Motor neuron (in vitro differentiated cells): Measurements from ENCODE around the gene MMP7. TPM values are rescaled to one million over a fixed set of nuclear protein-coding genes. Genes with fewer than 3 reads are reported as not detected.
A peak's percentile ranks its signal among the peaks of the same experiment; 100 is the strongest.

ENCODE experiments used
- ATAC-seq, 8 experiments: fragments of 200-7000 bp; cut with Tn5 transposase; replicated peaks in 6 of 8; 2 replicates each; pipeline ENCODE4 v1.8.0; 2021; ENCODE audit warnings: mild to moderate bottlenecking in 8 of 8, moderate library complexity in 8 of 8
- H3K27ac ChIP-seq, 2 donors: fragments of 250-450 bp; sonication (Bioruptor Pico); 2 replicates each; pipeline ENCODE4 v1.9.0; 2021; ENCODE audit warnings: antibody characterized with exemption in 2 of 2, mild to moderate bottlenecking in 2 of 2, moderate library complexity in 1 of 2
- H3K4me1 ChIP-seq, 2 donors: fragments of 250-450 bp; sonication (Bioruptor Pico); replicated peaks in 1 of 2; 2 replicates each; pipeline ENCODE4 v1.6.1; 2021; ENCODE audit warnings: antibody characterized with exemption in 2 of 2, mild to moderate bottlenecking in 2 of 2, moderate library complexity in 1 of 2
- H3K4me3 ChIP-seq, 5 donors: fragments of 250-450 bp; sonication (Bioruptor Pico); 2 replicates each; pipeline ENCODE4 v1.9.0; 2021; ENCODE audit warnings: antibody characterized with exemption in 5 of 5, mild to moderate bottlenecking in 5 of 5, moderate library complexity in 4 of 5
- WGBS, 10 experiments: fragments of 450-650 bp; shearing (Covaris generic); methylation state at CpG; one replicate each; pipeline ENCODE4 v1.0.0; 2022; 5-methylcytosine and 5-hydroxymethylcytosine counted together
- in situ Hi-C, 9 experiments: fragments of 400-800 bp; cut with MboI; loops; one replicate each; pipeline ENCODE4 v1.15.0; 2021; ENCODE audit warnings: low sequenced_read_pairs in 9 of 9, low pct_unique_long_range_greater_than_20kb in 2 of 9; ENCODE audit not compliant: unreplicated experiment in 9 of 9
- total RNA-seq, 8 experiments: library from RNA; unstranded; fragments of 300-600 nt; gene quantifications; 2 replicates each; pipeline versions ENCODE4 v1.2.3 to v1.2.4, GENCODE V29; 2022

MMP7 gene, protein sequence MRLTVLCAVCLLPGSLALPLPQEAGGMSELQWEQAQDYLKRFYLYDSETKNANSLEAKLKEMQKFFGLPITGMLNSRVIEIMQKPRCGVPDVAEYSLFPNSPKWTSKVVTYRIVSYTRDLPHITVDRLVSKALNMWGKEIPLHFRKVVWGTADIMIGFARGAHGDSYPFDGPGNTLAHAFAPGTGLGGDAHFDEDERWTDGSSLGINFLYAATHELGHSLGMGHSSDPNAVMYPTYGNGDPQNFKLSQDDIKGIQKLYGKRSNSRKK
- under 1 TPM in 1 of 8 experiments, not detected in 7; 0.86 TPM for total RNA-seq

DNA sequence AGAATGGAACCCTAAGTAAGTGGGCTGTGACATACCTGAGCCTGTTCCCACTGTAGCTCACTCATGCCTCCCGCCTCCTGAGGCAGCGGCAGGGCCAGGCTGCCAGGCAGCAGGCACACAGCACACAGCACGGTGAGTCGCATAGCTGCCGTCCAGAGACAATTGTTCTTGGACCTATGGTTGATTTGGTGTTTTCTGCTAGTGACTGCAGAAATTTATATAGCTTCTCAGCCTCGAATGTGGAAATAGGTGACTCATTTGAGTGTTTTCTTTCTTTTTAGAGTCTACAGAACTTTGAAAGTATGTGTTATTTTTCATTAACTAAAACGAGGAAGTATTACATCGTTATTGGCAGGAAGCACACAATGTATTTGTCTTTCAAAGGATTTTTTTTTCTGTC lies at the start of gene MMP7:
TSS of gene MMP7 (minus strand) at position 190 of the 400 bp plus-strand sequence. CDS start at position 143, 47 bp downstream.
- ATAC-seq = peak in 5 of 8 experiments; percentile 48 to 94 (median 72)

DNA sequence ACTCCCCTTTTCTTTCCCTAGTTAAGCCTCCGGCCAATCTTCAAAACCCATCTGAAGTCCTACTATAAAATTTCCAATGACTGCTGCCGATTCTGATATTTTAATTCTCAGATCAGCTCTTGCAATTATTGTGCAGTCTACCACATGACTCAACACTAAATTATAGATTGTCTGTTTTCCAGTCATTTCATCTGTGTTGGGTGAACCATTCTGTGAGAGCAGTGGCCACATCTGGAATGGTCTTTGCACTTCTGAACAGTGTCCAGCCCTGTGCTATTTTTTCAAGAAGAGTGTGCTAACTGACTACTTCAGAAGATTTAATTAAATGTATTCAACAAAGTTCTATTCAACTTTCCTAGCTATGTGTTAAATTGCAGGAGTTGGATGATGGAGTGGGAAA lies 47.2 kb upstream of the MMP7 start:
- 21 to 93% (median 61%) methylated on average over 1 to 2 of the region's 2 CpGs; no CpG with 5 or more reads in 4 of the 10 experiments for WGBS, 10 experiments
- ATAC-seq = peak in 1 of 8 experiments; percentile 9
- in situ Hi-C loops = no loop called here
- peaks cover 0 to 9% of the 10 kb centered on the region in 2 donors for H3K4me1 ChIP-seq
- H3K27ac ChIP-seq = no peak overlapping the region
- no peak overlapping the region for H3K4me3 ChIP-seq

More for the DNA sequence above, at the start of gene MMP7:
- WGBS, 10 experiments = 7 to 83% (median 47%) methylated on average over 2 to 8 of the region's 8 CpGs; no CpG with 5 or more reads in 1 of the 10 experiments
- Histone ChIP-seq H3K27ac (no peak within 1 kb of the TSS), H3K4me1 (no peaks in the 10 kb centered on the region), H3K4me3 (no peak within 1 kb of the TSS)
- in situ Hi-C loops = no loop called here

DNA sequence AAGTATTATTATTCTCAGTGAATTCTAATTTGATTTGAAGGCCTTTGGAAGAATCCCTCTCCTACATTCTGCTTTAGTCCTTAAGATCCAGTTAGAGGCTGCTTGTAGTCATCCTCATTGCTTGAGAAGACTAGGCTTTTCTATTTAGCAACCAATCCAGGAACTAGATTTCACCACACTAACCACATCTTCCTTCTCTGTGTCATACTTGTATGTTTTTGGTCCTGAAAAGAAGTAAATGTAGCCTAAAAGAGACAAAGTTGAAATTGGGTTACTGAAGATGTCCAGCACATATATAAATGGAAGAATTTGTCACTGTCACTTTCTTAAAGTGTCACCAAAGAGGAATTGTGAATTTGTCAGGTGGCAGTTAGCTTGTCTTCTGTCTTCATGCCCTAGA lies 46.6 kb upstream of the MMP7 start:
- H3K4me3 ChIP-seq = no peak overlapping the region
- in situ Hi-C loops = no loop called here
- H3K27ac ChIP-seq = no peak overlapping the region
- H3K4me1 ChIP-seq = peaks cover 0 to 9% of the 10 kb centered on the region in 2 donors
- no peak for ATAC-seq

DNA sequence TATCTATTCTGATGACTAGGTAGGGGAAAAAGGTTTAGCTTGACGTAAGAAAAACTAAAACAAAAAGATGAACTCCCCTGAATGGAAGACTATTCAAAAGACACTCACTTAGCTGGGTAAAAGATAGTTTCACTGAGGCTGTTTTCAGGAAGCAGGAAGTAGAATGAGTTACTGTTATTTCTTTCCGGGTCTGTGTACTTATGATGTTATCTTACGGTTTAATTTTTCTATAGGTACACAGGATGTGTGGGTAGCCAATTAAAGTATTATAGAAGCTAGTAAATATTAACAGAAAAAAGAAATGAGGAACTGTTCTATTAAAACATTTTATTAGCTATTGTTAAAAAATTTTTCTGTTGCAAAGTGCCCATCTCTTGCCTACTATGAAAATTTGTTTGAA lies 45.8 kb upstream of the MMP7 start:
- in situ Hi-C loops = no loop called here

DNA sequence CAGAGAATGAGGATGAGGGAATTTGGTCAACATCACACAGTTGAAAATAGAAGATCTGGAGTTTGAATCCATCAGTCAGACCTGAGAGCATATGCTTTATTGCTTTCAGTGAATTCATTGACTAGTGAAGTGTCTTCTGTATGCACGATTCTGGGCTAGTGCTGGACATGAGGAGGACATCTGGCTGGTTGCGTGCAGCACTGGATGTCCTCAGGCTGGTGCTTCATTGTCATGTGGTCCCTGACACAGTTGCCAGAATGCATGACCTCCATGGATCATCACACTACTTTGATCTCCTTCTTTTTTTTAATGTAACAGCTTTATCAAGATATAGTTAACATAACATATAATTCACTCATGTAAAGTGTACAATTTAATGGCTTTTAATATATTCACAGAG lies 44.5 kb upstream of the MMP7 start:
- ATAC-seq = peak in 3 of 8 experiments; percentile 24 to 98 (median 93)
- Histone ChIP-seq H3K27ac (no peak overlapping the region), H3K4me3 (no peak overlapping the region), H3K4me1 (peaks cover 0 to 9% of the 10 kb centered on the region in 2 donors)
- WGBS, 10 experiments = 0 to 94% (median 86%) methylated on average over 1 to 2 of the region's 2 CpGs; no CpG with 5 or more reads in 6 of the 10 experiments
- in situ Hi-C loops = no loop called here

More for the DNA sequence above, 45.8 kb upstream of the MMP7 start:
- H3K4me3 ChIP-seq = no peak overlapping the region
- WGBS, 10 experiments = 86 to 100% (median 94%) methylated on average over 2 to 3 of the region's 3 CpGs; no CpG with 5 or more reads in 1 of the 10 experiments
- H3K4me1 ChIP-seq = peaks cover 0 to 9% of the 10 kb centered on the region in 2 donors
- no peak overlapping the region for H3K27ac ChIP-seq
- ATAC-seq = no peak

DNA sequence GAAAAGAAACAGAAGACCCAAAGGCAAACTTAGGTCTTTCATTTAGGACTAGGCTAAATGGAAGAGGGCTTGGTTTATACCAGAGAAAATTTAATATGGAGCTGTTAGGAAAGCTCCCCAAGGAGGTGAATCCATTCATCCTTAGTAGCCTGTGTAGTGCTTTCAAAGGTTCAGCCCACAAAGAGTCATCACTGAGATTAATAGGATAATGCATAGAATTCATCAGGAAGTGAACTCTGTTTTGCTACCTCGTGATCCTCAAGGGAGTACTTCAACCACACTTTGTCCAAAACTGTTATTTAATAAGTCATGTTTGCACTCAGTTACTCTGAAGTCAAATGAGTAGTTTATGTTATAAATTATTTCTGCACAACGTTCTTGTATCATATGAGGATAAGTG lies 43.3 kb upstream of the MMP7 start:
- Histone ChIP-seq H3K4me1 (peaks cover 0 to 9% of the 10 kb centered on the region in 2 donors), H3K27ac (no peak overlapping the region), H3K4me3 (no peak overlapping the region)
- ATAC-seq = peak in 7 of 8 experiments; percentile 13 to 99 (median 69)
- 0 to 63% (median 17%) methylated on average over 1 to 2 of the region's 2 CpGs; no CpG with 5 or more reads in 1 of the 10 experiments for WGBS, 10 experiments
- in situ Hi-C loops = no loop called here

DNA sequence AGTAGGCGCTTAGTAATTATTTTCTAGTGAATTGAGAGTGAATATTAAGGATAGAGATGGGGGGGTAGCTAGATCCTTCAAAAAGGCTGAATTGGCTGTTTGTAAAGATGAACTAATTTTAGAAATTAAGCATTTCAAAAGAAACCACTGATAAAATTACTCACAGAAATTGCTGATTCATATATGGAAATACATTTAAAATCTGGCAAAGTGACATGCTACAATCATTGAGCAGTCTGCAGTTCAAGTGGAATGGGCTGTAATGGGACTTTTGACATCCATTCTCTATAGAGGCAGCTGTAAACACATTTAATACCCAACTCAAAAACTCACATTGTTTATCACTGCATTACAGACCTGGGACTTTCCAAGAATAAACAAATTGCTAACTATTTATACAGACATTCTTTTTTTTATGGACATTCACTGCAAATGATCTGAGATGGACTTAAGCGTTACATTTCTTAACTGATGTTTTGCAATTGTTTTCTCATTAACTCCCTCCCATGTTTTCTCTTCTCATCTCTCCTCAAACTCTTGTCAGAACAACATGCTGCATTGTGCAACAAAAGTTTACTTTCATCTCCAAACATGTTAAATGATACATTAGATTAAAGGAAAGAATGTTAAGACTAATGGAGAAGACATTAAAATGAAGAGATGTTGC lies 42.1 kb upstream of the MMP7 start:
- in situ Hi-C loops = no loop called here
- Histone ChIP-seq H3K4me3 (no peak overlapping the region), H3K27ac (no peak overlapping the region), H3K4me1 (peaks cover 0 to 9% of the 10 kb centered on the region in 2 donors)
- ATAC-seq = no peak
- 28 to 100% (median 91%) methylated on average over 1 to 2 of the region's 2 CpGs for WGBS, 10 experiments

DNA sequence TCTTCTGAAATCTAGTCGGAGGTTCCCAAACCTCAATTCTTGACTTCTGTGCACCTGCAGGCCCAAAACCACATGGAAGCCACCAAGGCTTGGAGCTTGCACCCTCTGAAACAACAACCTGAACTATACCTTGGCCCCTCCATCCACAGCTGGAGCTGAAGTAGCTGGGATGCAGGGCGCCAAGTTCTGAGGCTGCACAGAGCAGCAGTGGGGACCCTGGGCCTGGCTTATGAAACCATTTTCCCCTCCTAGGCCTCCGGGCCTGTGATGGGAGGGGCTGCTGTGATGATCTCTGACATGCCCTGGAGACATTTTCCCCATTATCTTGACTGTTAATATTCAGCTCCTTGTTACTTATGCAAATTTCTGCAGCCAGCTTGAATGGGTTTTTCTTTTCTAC lies 38.3 kb upstream of the MMP7 start:
- WGBS, 10 experiments = 0 to 100% (median 20%) methylated on average over 1 to 3 of the region's 3 CpGs; no CpG with 5 or more reads in 3 of the 10 experiments
- H3K4me1 ChIP-seq = peaks cover 0 to 9% of the 10 kb centered on the region in 2 donors
- ATAC-seq = no peak
- in situ Hi-C loops = no loop called here
- no peak overlapping the region for H3K4me3 ChIP-seq
- H3K27ac ChIP-seq = no peak overlapping the region

DNA sequence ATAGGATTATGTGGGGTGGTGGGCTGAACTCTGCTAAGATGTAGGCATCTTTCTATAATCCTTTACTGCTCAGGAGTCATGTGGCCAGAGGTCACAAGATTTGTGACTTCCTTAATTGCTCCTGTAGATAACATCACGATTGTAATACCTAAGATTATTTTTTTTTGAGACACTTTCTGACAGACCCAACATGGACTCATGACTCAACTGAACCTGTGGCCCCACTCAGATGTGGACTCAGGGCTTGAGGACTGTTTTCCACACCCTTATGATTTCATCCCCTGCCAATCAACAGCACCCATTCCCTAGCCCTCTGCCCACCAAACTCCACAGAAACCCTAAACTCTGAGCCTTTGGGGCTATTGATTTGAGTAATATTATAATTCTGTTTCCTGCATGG lies 35.6 kb upstream of the MMP7 start:
- no peak overlapping the region for H3K4me3 ChIP-seq
- in situ Hi-C loops = no loop called here
- ATAC-seq = no peak
- WGBS, 10 experiments = 67 to 100% (median 83%) methylated on average over 1 of the region's 1 CpG; no CpG with 5 or more reads in 4 of the 10 experiments
- no peak overlapping the region for H3K27ac ChIP-seq
- H3K4me1 ChIP-seq = no peaks in the 10 kb centered on the region

DNA sequence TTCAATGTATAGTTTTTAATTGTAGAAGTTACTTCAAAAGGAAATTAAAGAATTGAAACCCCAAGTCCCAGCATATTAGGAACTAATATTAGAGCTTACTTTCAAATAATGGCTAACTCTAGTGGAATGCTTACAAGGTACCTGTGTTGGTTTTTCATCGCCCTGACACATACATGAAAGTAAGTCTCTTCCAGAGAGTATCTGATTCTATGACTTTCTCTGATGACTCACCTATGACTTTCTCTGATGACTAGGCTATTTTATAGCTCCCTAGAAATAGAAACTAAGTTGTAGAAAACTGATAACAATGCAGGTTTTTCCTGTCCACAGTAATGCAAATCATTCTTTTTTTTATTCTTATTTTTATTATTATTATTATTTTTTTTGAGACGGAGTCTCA lies 33.6 kb upstream of the MMP7 start:
- Histone ChIP-seq H3K4me1 (no peaks in the 10 kb centered on the region), H3K4me3 (no peak overlapping the region), H3K27ac (no peak overlapping the region)
- 0 to 100% (median 69%) methylated on average over 1 to 2 of the region's 2 CpGs; no CpG with 5 or more reads in 2 of the 10 experiments for WGBS, 10 experiments
- in situ Hi-C loops = no loop called here
- ATAC-seq = peak in 4 of 8 experiments; percentile 31 to 77 (median 62)

DNA sequence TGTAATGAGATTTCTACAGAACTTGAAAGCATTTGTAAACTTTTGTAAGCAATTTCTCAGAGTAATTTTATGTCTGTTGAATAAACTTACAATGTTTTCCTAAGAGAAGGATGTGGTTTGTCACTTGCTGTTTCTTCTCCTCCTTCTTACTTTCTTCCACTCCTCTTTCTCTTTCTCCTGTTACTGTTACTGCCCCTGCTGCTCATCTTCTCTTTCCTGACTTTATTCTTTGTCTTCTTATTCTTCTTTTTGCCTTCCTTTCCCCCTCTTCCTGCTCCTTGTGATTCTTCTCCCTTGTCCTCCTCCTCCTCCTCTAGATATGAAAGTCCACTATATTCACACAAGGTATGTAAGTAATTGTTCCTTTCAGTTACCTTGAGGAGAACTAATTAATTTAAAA lies 31.1 kb upstream of the MMP7 start:
- no peak for ATAC-seq
- Histone ChIP-seq H3K4me1 (no peaks in the 10 kb centered on the region), H3K27ac (no peak overlapping the region), H3K4me3 (no peak overlapping the region)
- in situ Hi-C loops = no loop called here

DNA sequence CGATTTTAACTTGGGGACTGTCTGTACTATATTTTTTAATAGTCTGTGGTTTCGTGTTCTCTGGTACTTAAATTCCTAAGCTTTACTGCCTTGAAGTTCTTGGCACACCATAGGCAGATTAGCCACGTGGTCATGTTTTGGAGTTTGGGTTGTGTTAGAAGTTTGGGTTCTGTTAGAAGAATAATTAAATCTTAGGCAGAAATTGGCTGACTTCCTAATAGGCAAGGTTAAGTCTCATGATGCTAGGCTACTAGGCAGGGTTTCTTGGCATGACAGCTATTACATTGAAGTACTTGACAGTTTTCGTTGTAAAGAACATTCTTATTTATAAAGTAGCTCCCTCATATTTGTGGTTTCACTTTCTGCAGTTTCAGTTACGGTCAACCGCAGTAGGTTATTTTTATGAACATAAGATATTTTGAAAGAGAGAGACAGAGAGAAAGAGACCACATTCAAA lies 30.0 kb upstream of the MMP7 start:
- H3K4me1 ChIP-seq = no peaks in the 10 kb centered on the region
- no peak overlapping the region for H3K27ac ChIP-seq
- peak in 2 of 8 experiments; percentile 74 to 79 for ATAC-seq
- no peak overlapping the region for H3K4me3 ChIP-seq
- in situ Hi-C loops = no loop called here
- 5 to 94% (median 71%) methylated on average over 3 to 6 of the region's 6 CpGs for WGBS, 10 experiments

DNA sequence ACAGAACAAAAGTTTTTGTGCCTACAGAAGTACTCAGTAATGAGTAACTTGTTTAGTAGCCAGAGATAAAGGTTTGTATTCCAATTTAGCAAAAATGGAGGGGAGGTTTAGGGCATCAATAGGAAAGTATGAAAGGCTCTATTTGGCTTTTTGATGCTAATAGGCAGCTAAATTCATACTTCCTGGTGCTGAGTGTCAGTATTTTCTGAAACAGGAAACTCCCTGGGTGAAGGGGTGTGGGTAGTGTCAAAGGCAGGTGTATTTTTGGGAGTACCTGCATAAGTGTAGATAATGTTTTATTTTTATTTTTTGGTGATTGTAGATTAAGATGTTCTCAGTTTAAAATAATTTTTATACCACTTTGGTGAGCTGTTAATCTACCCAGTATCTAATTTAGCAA lies 29.3 kb upstream of the MMP7 start:
- H3K4me3 ChIP-seq = no peak overlapping the region
- no peaks in the 10 kb centered on the region for H3K4me1 ChIP-seq
- no peak overlapping the region for H3K27ac ChIP-seq
- no peak for ATAC-seq
- in situ Hi-C loops = no loop called here
